ENCODE measurements around the gene RPL10A.
"Not testable (repeated sequence)": the region's sequence is repeated elsewhere in the genome, so short reads cannot be mapped to it uniquely, and the experiment has no call there.

RPL10A gene

GRCh38 chr6:35436071-35436857, 31.9 kb upstream of the RPL10A start:
- DNase-seq (ENCODE audit: low read depth in 2 of 2), result no peak
- TF ChIP-seq CTCF (IDR thresholded peaks at IDR 0.05; ENCODE audit: low read depth, low read length), result no peak
- no peak overlapping the region for H3K4me3 ChIP-seq (replicated peaks in 1 of 2; ENCODE audit: low read depth in 2 of 2, low read length in 2 of 2)

- not testable (repeated sequence) for DNase-seq (ENCODE audit: low read depth in 2 of 2)
Measured at GRCh38 chr6:35438378-35439065, 29.7 kb upstream of the RPL10A start.

DNA sequence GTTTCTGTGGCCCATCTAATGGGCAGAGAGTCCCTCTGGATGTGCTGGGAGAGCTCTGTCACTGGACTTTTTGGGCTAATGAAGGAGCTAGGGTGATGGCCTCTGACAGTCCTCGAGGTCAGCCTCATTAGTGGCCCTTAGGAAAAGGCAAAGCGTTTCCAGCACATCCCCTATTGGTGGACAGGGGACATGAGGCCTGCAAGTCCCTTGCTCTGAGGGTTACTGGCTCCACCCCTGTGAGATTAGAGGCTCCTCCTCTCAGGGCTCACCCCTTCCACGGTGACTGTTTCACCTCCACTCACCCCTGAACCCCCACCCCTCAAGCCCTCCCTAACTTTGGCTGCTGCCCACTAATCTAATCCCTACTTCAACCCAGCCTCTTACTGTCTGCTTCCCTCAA, 28.9 kb upstream of the RPL10A start:
- no peak for TF ChIP-seq CTCF (IDR thresholded peaks at IDR 0.05; ENCODE audit: low read depth, low read length)
- DNase-seq (ENCODE audit: low read depth in 2 of 2), result no peak
- H3K4me3 ChIP-seq (replicated peaks in 1 of 2; ENCODE audit: low read depth in 2 of 2, low read length in 2 of 2), result no peak overlapping the region

More at GRCh38 chr6:35438378-35439065, 29.7 kb upstream of the RPL10A start:
- not testable (repeated sequence) for H3K4me3 ChIP-seq (replicated peaks in 1 of 2; ENCODE audit: low read depth in 2 of 2, low read length in 2 of 2)

DNA sequence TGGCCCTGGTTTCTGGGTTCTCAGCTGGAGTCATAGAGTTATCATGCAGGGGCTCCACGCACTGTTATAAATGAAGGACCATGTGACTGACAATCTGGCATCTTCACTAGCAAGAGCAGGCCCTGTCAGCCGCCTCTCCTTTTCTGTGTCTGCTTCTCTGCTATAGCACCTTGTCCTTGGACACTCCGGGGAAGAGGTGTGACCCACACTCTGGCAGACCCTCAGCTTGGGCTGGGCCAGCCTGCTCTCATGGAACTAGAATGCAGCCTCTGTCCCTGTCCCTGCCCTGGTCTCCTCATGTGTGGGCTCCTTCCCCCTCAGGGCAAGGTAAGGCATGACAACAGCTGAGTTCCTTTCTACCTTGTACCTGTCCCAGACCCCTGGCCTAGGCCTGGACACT, 27.0 kb upstream of the RPL10A start:
- no peak for DNase-seq (ENCODE audit: low read depth in 2 of 2)
- TF ChIP-seq CTCF (IDR thresholded peaks at IDR 0.05; ENCODE audit: low read depth, low read length), result no peak
- no peak overlapping the region for H3K4me3 ChIP-seq (replicated peaks in 1 of 2; ENCODE audit: low read depth in 2 of 2, low read length in 2 of 2)

DNA sequence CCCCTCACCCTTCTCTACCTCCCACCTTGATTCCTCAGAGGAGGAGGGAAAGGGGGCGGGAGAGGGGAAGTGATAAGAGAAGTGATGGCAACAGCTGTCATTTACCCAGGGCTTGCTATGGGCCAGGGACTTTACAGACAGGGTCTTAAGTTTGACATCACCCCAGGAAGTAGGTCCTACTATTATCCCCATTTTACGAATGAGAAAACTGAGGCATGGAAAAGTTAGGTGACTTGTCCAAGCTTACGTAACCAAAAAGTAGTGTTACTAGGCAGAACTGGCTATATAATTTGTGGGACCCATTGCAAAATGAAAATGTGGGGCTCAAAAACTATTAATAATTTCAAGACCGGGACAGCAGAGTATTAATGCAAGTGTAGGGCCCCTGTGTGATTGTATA, 26.6 kb upstream of the RPL10A start:
- no peak for TF ChIP-seq CTCF (IDR thresholded peaks at IDR 0.05; ENCODE audit: low read depth, low read length)
- no peak overlapping the region for H3K4me3 ChIP-seq (replicated peaks in 1 of 2; ENCODE audit: low read depth in 2 of 2, low read length in 2 of 2)
- DNase-seq (ENCODE audit: low read depth in 2 of 2), result no peak

DNA sequence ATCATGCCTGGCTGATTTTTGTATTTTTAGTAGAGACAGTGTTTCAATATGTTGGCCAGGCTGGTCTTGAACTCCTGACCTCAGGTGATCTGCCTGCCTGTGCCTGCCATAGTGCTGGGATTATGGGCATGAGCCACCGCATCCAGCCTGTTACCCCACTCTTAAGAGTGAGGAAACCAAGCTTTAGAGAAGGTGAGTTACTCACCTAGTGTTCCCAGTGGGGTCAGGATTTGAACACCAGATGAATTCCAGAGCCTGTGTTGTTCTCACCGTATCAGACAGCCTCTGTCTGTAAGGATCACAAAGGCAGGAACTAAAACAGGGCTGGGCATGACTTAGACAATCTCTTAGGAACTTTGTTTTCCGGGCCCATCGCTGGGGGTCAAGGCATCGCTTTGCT, 25.5 kb upstream of the RPL10A start:
- no peak for DNase-seq (ENCODE audit: low read depth in 2 of 2)
- no peak overlapping the region for H3K4me3 ChIP-seq (replicated peaks in 1 of 2; ENCODE audit: low read depth in 2 of 2, low read length in 2 of 2)
- TF ChIP-seq CTCF (IDR thresholded peaks at IDR 0.05; ENCODE audit: low read depth, low read length), result no peak

- TF ChIP-seq CTCF (IDR thresholded peaks at IDR 0.05; ENCODE audit: low read depth, low read length), result no peak
- DNase-seq (ENCODE audit: low read depth in 2 of 2), result no peak
Measured at GRCh38 chr6:35443341-35444030, 24.7 kb upstream of the RPL10A start.

More at GRCh38 chr6:35443341-35444030, 24.7 kb upstream of the RPL10A start:
- no peak overlapping the region for H3K4me3 ChIP-seq (replicated peaks in 1 of 2; ENCODE audit: low read depth in 2 of 2, low read length in 2 of 2)
